RWPE2 (cell line): ENCODE measurements around the gene GAPT.

ENCODE experiments used
- ATAC-seq: fragments of 200-7000 bp; cut with Tn5 transposase; 3 replicates; pipeline ENCODE4 v1.9.1; 2021; ENCODE audit warnings: low read depth
- DNase-seq: peaks from one replicate; pipeline ENCODE4 v3.0.0-alpha.2; 2020; ENCODE audit warnings: low spot score
- H3K27ac ChIP-seq: fragments of 450-650 bp; 2 replicates; pipeline ENCODE4 v1.5.1; 2017; ENCODE audit warnings: mild to moderate bottlenecking; ENCODE audit not compliant: poor library complexity, severe bottlenecking
- H3K27me3 ChIP-seq: fragments of 250-450 bp; sonication (Bioruptor Pico); 2 replicates; pipeline ENCODE4 v1.5.1; 2021; ENCODE audit warnings: mild to moderate bottlenecking, moderate library complexity; ENCODE audit not compliant: insufficient read depth, poor library complexity, severe bottlenecking
- H3K36me3 ChIP-seq: fragments of 250-450 bp; sonication (Bioruptor Pico); 2 replicates; pipeline ENCODE4 v1.5.1; 2020; ENCODE audit warnings: low read depth, mild to moderate bottlenecking, moderate library complexity
- H3K4me1 ChIP-seq: fragments of 250-450 bp; sonication (Bioruptor Pico); 2 replicates; pipeline ENCODE4 v1.5.1; 2021; ENCODE audit warnings: mild to moderate bottlenecking, moderate library complexity; ENCODE audit not compliant: insufficient read depth, poor library complexity, severe bottlenecking
- H3K4me3 ChIP-seq: fragments of 250-450 bp; sonication (Bioruptor Pico); 2 replicates; pipeline ENCODE4 v1.5.1; 2021; ENCODE audit warnings: mild to moderate bottlenecking, moderate library complexity; ENCODE audit not compliant: severe bottlenecking
- H3K9me3 ChIP-seq: fragments of 250-450 bp; sonication (Bioruptor Pico); 2 replicates; pipeline ENCODE4 v1.5.1; 2021; ENCODE audit warnings: mild to moderate bottlenecking, moderate library complexity; ENCODE audit not compliant: severe bottlenecking
- TF ChIP-seq, protein P1 (sequence below): fragments of 450-650 bp; IDR thresholded peaks from one replicate; pipeline ENCODE4 v1.5.1; 2017; ENCODE audit warnings: mild to moderate bottlenecking, moderate library complexity; ENCODE audit not compliant: poor library complexity, severe bottlenecking

Gene GAPT

DNA sequence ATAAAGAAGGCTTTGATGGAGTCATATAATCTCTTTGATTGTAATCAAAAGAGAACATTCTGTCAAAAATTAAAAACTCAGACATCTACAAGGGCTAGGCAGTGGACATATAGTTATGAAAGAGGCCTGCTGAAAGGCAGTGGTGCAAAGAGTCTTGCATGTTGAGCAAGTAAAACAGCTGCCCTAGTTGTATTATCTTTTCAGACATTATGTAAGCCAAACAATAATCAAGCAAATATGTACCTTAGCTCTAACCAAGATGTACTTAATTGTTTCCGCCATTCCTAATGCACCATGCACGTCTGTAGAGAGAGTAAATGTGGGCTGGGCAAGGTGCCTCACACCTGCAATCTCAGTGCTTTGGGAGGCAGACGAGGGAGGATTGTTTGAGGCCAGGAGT is 14.3 kb downstream of the GAPT start:
- no peak for DNase-seq

DNA sequence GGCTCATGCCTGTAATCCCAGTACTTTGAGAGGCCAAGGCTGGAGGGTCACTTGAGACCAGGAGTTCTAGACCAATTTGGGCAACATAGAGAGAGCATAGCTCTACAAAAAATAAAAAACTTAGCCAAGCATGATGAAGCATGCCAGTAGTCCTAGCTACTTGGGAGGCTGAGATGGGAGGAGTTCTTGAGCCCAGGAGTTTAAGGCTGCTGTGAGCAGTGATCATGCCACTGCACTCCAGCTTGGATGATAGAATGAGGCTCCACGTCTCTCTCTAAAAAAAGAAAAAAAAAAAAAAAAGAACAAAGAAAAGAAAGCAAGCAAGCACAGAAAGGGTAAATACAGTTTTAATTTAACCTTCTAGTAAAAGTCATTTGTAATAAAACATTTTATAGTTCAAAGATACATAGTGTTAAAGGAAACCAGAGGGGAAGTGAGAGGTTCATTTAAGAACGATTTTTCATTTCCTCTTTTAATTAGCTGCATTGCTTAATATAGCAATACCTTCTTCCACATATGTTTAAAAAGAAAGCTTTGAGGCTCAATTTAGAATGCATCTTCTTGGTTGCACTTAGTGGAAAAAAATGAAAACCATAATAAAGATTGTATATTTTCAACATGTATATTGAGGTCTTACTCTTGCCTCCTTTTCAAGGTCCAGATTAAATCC is 14.9 kb downstream of the GAPT start:
- Histone ChIP-seq H3K4me3 (no peak overlapping the region), H3K36me3 (no peaks in the 10 kb centered on the region), H3K4me1 (no peaks in the 10 kb centered on the region), H3K9me3 (no peaks in the 10 kb centered on the region), H3K27ac (no peak overlapping the region), H3K27me3 (peaks cover 66% of the 10 kb centered on the region)
- ATAC-seq (no peak), DNase-seq (no peak)
- TF ChIP-seq, protein P1, sequence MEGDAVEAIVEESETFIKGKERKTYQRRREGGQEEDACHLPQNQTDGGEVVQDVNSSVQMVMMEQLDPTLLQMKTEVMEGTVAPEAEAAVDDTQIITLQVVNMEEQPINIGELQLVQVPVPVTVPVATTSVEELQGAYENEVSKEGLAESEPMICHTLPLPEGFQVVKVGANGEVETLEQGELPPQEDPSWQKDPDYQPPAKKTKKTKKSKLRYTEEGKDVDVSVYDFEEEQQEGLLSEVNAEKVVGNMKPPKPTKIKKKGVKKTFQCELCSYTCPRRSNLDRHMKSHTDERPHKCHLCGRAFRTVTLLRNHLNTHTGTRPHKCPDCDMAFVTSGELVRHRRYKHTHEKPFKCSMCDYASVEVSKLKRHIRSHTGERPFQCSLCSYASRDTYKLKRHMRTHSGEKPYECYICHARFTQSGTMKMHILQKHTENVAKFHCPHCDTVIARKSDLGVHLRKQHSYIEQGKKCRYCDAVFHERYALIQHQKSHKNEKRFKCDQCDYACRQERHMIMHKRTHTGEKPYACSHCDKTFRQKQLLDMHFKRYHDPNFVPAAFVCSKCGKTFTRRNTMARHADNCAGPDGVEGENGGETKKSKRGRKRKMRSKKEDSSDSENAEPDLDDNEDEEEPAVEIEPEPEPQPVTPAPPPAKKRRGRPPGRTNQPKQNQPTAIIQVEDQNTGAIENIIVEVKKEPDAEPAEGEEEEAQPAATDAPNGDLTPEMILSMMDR: no peak

More for the DNA sequence above, 14.3 kb downstream of the GAPT start:
- no peak overlapping the region for H3K27ac ChIP-seq
- ATAC-seq: no peak
- H3K4me1 ChIP-seq: no peaks in the 10 kb centered on the region
- H3K36me3 ChIP-seq: no peaks in the 10 kb centered on the region
- no peaks in the 10 kb centered on the region for H3K9me3 ChIP-seq
- TF ChIP-seq, protein P1: no peak
- peaks cover 61% of the 10 kb centered on the region for H3K27me3 ChIP-seq
- H3K4me3 ChIP-seq: no peak overlapping the region

DNA sequence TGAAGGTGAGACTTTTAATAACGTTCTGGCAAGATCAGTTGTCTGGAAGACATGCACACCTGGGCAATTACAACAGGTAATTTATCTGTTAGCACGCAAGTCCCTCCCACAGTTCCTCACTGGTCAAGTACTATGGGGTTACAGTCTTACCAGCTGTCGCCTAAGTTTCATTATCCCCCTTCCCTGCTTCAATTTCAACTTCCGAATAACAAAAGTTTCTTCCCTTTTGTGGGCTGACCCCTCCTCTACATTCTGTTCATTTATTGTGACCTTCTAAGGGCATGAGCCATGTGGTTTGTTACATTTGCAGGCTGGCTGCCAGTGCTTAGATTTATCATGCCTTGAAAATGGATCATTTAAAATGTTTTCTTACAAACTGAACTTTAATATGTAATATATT is 16.5 kb downstream of the GAPT start:
- no peak for DNase-seq
- ATAC-seq: no peak
- Histone ChIP-seq H3K9me3 (no peaks in the 10 kb centered on the region), H3K4me3 (no peak overlapping the region), H3K27ac (no peak overlapping the region), H3K4me1 (no peaks in the 10 kb centered on the region), H3K27me3 (peaks cover 65% of the 10 kb centered on the region), H3K36me3 (no peaks in the 10 kb centered on the region)
- TF ChIP-seq, protein P1: no peak

DNA sequence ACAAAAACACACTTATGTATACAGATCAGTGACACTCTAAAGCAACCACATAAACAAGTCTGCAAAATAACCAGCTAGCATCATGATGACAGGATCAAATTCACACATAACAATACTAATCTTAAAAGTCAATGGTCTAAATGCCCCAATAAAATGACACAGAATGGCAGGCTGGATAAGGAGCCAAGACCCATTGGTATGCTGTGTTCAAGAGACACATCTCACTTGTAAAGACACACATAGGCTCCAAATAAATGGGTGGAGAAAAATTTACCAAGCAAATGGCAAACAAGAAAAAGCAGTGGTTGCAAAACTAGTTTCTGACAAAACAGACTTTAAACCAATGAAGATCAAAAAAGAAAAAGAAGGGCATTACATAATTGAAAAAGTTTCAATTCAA is 26.0 kb downstream of the GAPT start:
- Histone ChIP-seq H3K27me3 (peaks cover 5% of the 10 kb centered on the region), H3K4me1 (no peaks in the 10 kb centered on the region), H3K4me3 (no peak overlapping the region), H3K9me3 (no peaks in the 10 kb centered on the region), H3K27ac (no peak overlapping the region), H3K36me3 (no peaks in the 10 kb centered on the region)
- TF ChIP-seq, protein P1: no peak
- ATAC-seq (no peak), DNase-seq (no peak)

DNA sequence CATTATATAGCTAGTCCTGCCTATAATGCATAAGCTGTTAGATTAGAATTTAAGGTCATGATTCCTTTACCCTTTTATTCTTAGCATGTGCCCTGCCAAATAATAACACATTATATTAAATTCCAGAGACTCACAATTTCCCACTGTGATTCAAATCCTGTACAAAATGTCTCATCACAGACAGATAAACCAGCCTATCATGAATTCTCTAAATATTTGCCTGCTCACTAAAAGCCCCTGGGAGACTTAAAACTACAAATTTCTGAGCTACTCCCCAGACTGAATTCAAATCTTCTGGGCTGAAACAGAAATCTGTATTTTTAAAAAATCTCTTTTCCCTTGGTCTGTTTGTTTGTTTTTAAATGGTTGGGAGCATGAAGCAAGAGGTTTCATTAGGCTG is 32.7 kb downstream of the GAPT start:
- H3K27ac ChIP-seq: no peak overlapping the region
- ATAC-seq (no peak), DNase-seq (no peak)
- H3K9me3 ChIP-seq: no peaks in the 10 kb centered on the region
- H3K36me3 ChIP-seq: no peaks in the 10 kb centered on the region
- no peak overlapping the region for H3K4me3 ChIP-seq
- peaks cover 29% of the 10 kb centered on the region for H3K27me3 ChIP-seq
- no peaks in the 10 kb centered on the region for H3K4me1 ChIP-seq
- TF ChIP-seq, protein P1: no peak
